ENCODE results near the gene TMEM117. TPM values are rescaled to one million over a fixed set of nuclear protein-coding genes. Genes with fewer than 3 reads are reported as not detected.
A peak's percentile ranks its signal among the peaks of the same experiment; 100 is the strongest.

Gene TMEM117
- total RNA-seq, 1 donor from 2014 or later: 11.6 TPM

DNA sequence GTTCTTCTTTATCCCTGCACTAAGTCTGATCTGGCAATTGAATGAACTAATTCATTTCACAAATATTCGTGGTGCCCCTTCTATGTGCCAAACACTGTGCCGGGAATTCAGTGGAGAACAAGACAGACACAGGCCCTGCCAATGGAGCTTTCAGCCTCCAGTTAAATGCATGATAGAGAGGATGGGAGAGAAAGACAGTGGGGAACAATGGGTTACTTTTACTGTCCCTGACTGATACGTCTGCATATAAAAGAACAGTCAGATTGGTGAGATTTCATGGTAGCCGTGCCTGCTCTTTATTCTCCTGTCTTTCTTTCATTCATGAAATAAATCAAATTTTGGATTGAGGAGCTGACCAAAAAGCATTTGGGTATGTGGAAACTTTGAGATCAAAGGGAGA lies 78.5 kb downstream of the TMEM117 start:
- Mint-ChIP-seq H3K9me3 (ENCODE audit: low read depth) (no peaks in the 10 kb centered on the region), H3K4me3 (ENCODE audit: low read depth) (no peak overlapping the region), H3K27me3 (no peaks in the 10 kb centered on the region), H3K36me3 (ENCODE audit: insufficient read depth) (no peaks in the 10 kb centered on the region), H3K27ac (no peak overlapping the region), H3K4me1 (ENCODE audit: low read depth) (no peaks in the 10 kb centered on the region)
- DNase-seq (ENCODE audit: low spot score, unreplicated experiment): no peak
- TF ChIP-seq, protein P1, sequence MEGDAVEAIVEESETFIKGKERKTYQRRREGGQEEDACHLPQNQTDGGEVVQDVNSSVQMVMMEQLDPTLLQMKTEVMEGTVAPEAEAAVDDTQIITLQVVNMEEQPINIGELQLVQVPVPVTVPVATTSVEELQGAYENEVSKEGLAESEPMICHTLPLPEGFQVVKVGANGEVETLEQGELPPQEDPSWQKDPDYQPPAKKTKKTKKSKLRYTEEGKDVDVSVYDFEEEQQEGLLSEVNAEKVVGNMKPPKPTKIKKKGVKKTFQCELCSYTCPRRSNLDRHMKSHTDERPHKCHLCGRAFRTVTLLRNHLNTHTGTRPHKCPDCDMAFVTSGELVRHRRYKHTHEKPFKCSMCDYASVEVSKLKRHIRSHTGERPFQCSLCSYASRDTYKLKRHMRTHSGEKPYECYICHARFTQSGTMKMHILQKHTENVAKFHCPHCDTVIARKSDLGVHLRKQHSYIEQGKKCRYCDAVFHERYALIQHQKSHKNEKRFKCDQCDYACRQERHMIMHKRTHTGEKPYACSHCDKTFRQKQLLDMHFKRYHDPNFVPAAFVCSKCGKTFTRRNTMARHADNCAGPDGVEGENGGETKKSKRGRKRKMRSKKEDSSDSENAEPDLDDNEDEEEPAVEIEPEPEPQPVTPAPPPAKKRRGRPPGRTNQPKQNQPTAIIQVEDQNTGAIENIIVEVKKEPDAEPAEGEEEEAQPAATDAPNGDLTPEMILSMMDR (IDR thresholded peaks at IDR 0.05; ENCODE audit: unreplicated experiment): no peak

DNA sequence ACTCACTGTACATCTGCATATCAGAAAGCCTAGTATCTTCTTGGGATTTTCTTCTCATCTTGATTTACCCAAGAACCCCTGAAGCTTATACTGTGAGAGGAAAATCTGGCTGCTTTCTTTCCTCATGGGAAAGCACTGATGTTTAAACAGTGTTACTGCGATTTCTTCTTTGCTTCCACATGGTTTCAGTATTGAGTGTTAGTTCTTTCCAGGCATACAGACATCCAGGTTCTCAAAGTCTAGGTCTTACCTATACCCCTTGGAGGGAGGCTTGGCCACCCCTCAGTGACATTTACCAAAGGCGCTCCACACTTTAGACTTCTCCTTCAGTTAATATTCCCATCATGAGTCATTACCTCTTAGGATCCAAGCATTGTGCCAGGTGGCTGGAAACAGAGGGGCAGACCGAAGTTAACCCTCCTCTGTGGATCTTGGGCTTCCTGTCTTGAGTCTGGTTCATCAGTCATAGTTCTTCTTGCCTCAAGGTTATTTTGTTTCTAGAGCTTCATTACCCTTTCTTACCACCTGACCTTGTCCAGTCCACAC lies 79.1 kb downstream of the TMEM117 start:
- TF ChIP-seq, protein P1 (IDR thresholded peaks at IDR 0.05; ENCODE audit: unreplicated experiment): peak; percentile 38
- H3K27me3 Mint-ChIP-seq: no peaks in the 10 kb centered on the region
- no peaks in the 10 kb centered on the region for H3K4me1 Mint-ChIP-seq (ENCODE audit: low read depth)
- no peak overlapping the region for H3K27ac Mint-ChIP-seq
- no peaks in the 10 kb centered on the region for H3K36me3 Mint-ChIP-seq (ENCODE audit: insufficient read depth)
- H3K4me3 Mint-ChIP-seq (ENCODE audit: low read depth): no peak overlapping the region
- no peaks in the 10 kb centered on the region for H3K9me3 Mint-ChIP-seq (ENCODE audit: low read depth)
- no peak for DNase-seq (ENCODE audit: low spot score, unreplicated experiment)

DNA sequence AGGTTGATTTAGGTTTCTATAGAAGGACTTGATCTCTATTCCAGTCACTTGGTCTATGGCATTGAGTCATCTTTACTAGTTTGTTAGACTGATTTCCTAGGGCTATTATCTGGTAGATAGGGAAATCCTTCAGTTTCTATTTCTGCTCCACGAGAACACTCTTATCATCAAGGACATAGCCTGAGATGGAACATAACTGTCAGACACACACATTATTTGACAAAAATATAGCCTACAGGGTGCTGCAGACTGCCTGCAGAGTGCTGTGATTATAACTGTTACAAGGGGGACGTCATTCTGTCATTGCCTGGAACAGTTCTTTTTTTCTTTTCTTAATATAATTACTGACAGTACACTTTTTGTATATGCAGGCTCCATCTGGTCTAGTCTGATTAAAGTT lies 82.0 kb downstream of the TMEM117 start:
- Mint-ChIP-seq H3K27ac (no peak overlapping the region), H3K36me3 (ENCODE audit: insufficient read depth) (no peaks in the 10 kb centered on the region), H3K27me3 (no peaks in the 10 kb centered on the region), H3K4me3 (ENCODE audit: low read depth) (no peak overlapping the region), H3K9me3 (ENCODE audit: low read depth) (no peaks in the 10 kb centered on the region), H3K4me1 (ENCODE audit: low read depth) (no peaks in the 10 kb centered on the region)
- DNase-seq (ENCODE audit: low spot score, unreplicated experiment): no peak
- TF ChIP-seq, protein P1 (IDR thresholded peaks at IDR 0.05; ENCODE audit: unreplicated experiment): no peak

DNA sequence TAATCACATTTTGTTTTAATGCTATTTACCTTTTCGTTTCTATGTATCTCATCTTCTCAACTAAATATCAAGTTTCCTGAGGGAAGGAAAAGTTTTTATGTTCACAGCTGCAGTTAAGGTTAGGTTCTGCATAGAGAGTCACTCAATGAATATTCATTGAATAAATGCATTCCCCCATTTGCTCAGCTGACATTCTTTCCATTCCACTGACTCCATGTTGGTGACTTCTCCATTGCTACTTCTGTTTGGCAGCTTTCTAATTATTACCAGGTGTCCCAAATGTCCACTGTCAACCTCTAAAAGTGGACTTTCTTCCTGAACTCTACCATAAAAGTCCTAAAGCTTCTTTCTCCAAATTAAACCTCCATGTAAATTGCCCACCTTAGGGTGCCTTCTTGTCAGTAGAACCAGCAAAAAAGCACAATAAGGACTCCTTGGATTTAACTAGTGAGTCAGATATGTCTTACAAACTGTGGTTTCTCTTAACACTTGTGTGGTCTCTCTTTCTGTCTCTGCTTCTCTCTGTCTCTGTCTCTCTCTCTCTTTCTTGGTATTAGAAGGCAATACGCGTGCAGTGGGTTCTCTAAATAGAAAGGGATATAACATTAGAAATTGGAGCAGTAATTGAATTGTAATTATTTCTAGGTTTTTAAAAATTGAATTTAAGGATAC lies 85.9 kb downstream of the TMEM117 start:
- no peak overlapping the region for H3K27ac Mint-ChIP-seq
- TF ChIP-seq, protein P1 (IDR thresholded peaks at IDR 0.05; ENCODE audit: unreplicated experiment): no peak
- H3K36me3 Mint-ChIP-seq (ENCODE audit: insufficient read depth): no peaks in the 10 kb centered on the region
- no peaks in the 10 kb centered on the region for H3K27me3 Mint-ChIP-seq
- no peak for DNase-seq (ENCODE audit: low spot score, unreplicated experiment)
- peaks cover 3% of the 10 kb centered on the region for H3K9me3 Mint-ChIP-seq (ENCODE audit: low read depth)
- no peak overlapping the region for H3K4me3 Mint-ChIP-seq (ENCODE audit: low read depth)
- H3K4me1 Mint-ChIP-seq (ENCODE audit: low read depth): no peaks in the 10 kb centered on the region

DNA sequence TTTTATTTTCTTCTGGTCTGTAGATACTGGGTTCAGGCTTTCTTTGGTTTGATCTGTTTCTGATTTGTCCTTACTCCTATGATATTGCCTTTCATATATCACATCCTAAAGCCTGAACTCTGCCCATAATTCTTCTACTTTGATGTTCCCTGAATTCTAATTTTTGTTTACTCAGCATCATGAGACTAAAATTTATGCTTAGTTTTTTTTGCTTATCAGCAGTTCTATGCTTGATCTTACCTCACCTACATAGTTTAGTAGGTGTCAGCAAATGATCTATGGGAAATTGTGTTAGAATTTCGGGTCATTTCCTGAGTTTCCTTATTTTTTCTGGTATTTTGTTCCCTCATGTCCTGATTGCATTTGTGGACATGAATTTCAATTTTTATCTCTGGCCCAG lies 94.2 kb downstream of the TMEM117 start:
- TF ChIP-seq, protein P1 (IDR thresholded peaks at IDR 0.05; ENCODE audit: unreplicated experiment): no peak
- H3K4me1 Mint-ChIP-seq (ENCODE audit: low read depth): peaks cover 5% of the 10 kb centered on the region
- no peaks in the 10 kb centered on the region for H3K36me3 Mint-ChIP-seq (ENCODE audit: insufficient read depth)
- no peaks in the 10 kb centered on the region for H3K9me3 Mint-ChIP-seq (ENCODE audit: low read depth)
- no peak overlapping the region for H3K4me3 Mint-ChIP-seq (ENCODE audit: low read depth)
- H3K27ac Mint-ChIP-seq: no peak overlapping the region
- no peaks in the 10 kb centered on the region for H3K27me3 Mint-ChIP-seq
- no peak for DNase-seq (ENCODE audit: low spot score, unreplicated experiment)

Measured in progenitor cell of endocrine pancreas (in vitro differentiated cells).